Lower leg skin (tissue), 3 donors: ENCODE results near the gene KCNS3.

Experiments
- CTCF ChIP-seq, 3 donors: fragments of 450-650 bp; IDR thresholded peaks; one replicate each; pipeline ENCODE4 v1.5.1; 2016; ENCODE audit warnings: antibody characterized with exemption in 3 of 3, mild to moderate bottlenecking in 3 of 3, moderate library complexity in 2 of 3
- POLR2A ChIP-seq, 2 donors: fragments of 450-650 bp; IDR thresholded peaks; one replicate each; pipeline ENCODE4 v1.6.1; 2016 to 2017; ENCODE audit warnings: antibody characterized with exemption in 2 of 2, mild to moderate bottlenecking in 1 of 2, moderate library complexity in 1 of 2

- TF ChIP-seq CTCF (IDR thresholded peaks at IDR 0.05) = no peak
- no peak for TF ChIP-seq POLR2A (IDR thresholded peaks at IDR 0.05)
Measured at GRCh38 chr2:17915811-17916518, 37.5 kb downstream of the KCNS3 start.
